NCI-H1092 (cell line): Measurements from ENCODE around the gene SBF1.
"Not testable (repeated sequence)": the region's sequence is repeated elsewhere in the genome, so short reads cannot be mapped to it uniquely, and the experiment has no call there.

Experiments
- DNase-seq: peaks from one replicate; lab custom pipeline; 2025; lab: John Stamatoyannopoulos, UW

SBF1 gene

GRCh38 chr22:50422961-50423815, 51.6 kb downstream of the SBF1 start:
- DNase-seq: no peak

GRCh38 chr22:50422046-50422445, 52.8 kb downstream of the SBF1 start:
- no peak for DNase-seq

- no peak for DNase-seq
Observed at GRCh38 chr22:50420581-50420980, 54.3 kb downstream of the SBF1 start.

- no peak for DNase-seq
Observed at GRCh38 chr22:50420015-50420414, 54.8 kb downstream of the SBF1 start.

- DNase-seq: no peak
Observed at GRCh38 chr22:50419116-50419515, 55.7 kb downstream of the SBF1 start.

- DNase-seq: no peak
Observed at GRCh38 chr22:50418624-50419023, 56.2 kb downstream of the SBF1 start.

- DNase-seq: no peak
Observed at GRCh38 chr22:50417411-50418210, 57.2 kb downstream of the SBF1 start.

GRCh38 chr22:50416996-50417395, 57.8 kb downstream of the SBF1 start:
- DNase-seq: no peak

GRCh38 chr22:50415426-50415825, 59.4 kb downstream of the SBF1 start:
- DNase-seq: no peak

- no peak for DNase-seq
Observed at GRCh38 chr22:50414476-50415248, 60.2 kb downstream of the SBF1 start.

- not testable (repeated sequence) for DNase-seq
Observed at GRCh38 chr22:50408954-50409353, 65.9 kb downstream of the SBF1 start.

- no peak for DNase-seq
Observed at GRCh38 chr22:50408311-50408710, 66.5 kb downstream of the SBF1 start.

GRCh38 chr22:50406416-50407170, 68.2 kb downstream of the SBF1 start:
- DNase-seq: no peak

- peak; percentile 5 for DNase-seq
Observed at GRCh38 chr22:50403701-50404101, 71.1 kb downstream of the SBF1 start.

GRCh38 chr22:50401907-50402306, 72.9 kb downstream of the SBF1 start:
- DNase-seq: no peak

- no peak for DNase-seq
Observed at GRCh38 chr22:50400931-50401330, 73.9 kb downstream of the SBF1 start.

- DNase-seq: no peak
Observed at GRCh38 chr22:50400406-50400805, 74.4 kb downstream of the SBF1 start.

GRCh38 chr22:50399751-50400331, 75.0 kb downstream of the SBF1 start:
- no peak for DNase-seq

- no peak for DNase-seq
Observed at GRCh38 chr22:50398831-50399648, 75.8 kb downstream of the SBF1 start.

- not testable (repeated sequence) for DNase-seq
Observed at GRCh38 chr22:50397371-50398060, 77.3 kb downstream of the SBF1 start.
